Ovary (tissue), 9 donors: ENCODE data around the gene GRIK4. TPM values are rescaled to one million over a fixed set of nuclear protein-coding genes. Genes with fewer than 3 reads are reported as not detected.
A peak's percentile ranks its signal among the peaks of the same experiment; 100 is the strongest.

ENCODE experiments used
- DNase-seq, 5 donors: peaks; one replicate each; pipeline ENCODE4 v3.0.0-alpha.2; 2019 to 2020
- H3K27ac ChIP-seq, 2 donors: fragments of 200-600 bp; one replicate each; pipeline versions ENCODE4 v1.5.1 to v1.8.0; 2019 to 2022
- H3K27me3 ChIP-seq: fragments of 200-600 bp; one replicate; pipeline ENCODE4 v1.8.0; 2022
- H3K36me3 ChIP-seq: fragments of 200-600 bp; sonication (generic); one replicate; pipeline ENCODE4 v1.5.1; 2019
- H3K4me1 ChIP-seq: one replicate; pipeline ENCODE4 v1.8.1; 2013; ENCODE audit warnings: mild to moderate bottlenecking, moderate library complexity; ENCODE audit not compliant: insufficient read depth
- H3K4me3 ChIP-seq: fragments of 200-600 bp; sonication (generic); one replicate; pipeline ENCODE4 v1.5.1; 2017
- H3K9me3 ChIP-seq, 2 donors: fragments of 200-600 bp in 1 of 2; sonication (generic) in 1 of 2; one replicate each; pipeline versions ENCODE4 v1.5.1 to v1.8.1; 2013 to 2019; ENCODE audit warnings: mild to moderate bottlenecking in 1 of 2, moderate library complexity in 1 of 2
- CTCF ChIP-seq, 3 donors: fragments of 450-650 bp in 2 of 3; fragments of 200-600 bp in 1 of 3; IDR thresholded peaks; one replicate each; pipeline versions ENCODE4 v1.5.1 to v1.8.0; 2016 to 2022; ENCODE audit warnings: antibody characterized with exemption in 3 of 3, mild to moderate bottlenecking in 1 of 3
- EP300 ChIP-seq: sonication (generic); formaldehyde crosslinking; IDR thresholded peaks from one replicate; pipeline ENCODE4 v1.6.1; 2017; ENCODE audit warnings: antibody characterized with exemption
- POLR2A ChIP-seq: fragments of 450-650 bp; IDR thresholded peaks from one replicate; pipeline ENCODE4 v1.6.1; 2017; ENCODE audit warnings: antibody characterized with exemption, mild to moderate bottlenecking, moderate library complexity
- WGBS, 3 donors: extraction: QIAGEN DNeasy Blood & Tissue Kit in 1 of 3; methylation state at CpG; one replicate each; pipeline versions ENCODE4 v1.1.5 to v1.1.7; 2013 to 2017; 5-methylcytosine and 5-hydroxymethylcytosine counted together
- intact Hi-C, 4 donors: fragments of 100-400 bp; cut with DNase I; formaldehyde crosslinking; loops; one replicate each; pipeline versions ENCODE4 v1.11.0 to v1.15.1; 2022 to 2023
- polyA plus RNA-seq, 2 donors: library from polyadenylated mRNA; stranded (reverse); fragments of 200-250 nt in 1 of 2; fragments of 350-450 nt in 1 of 2; fragmentation: Illumina TruSeq in 1 of 2; extraction: RNeasy Lipid Tissue Mini Kit (QIAGEN cat#74804) in 1 of 2; gene quantifications; one replicate each; pipeline ENCODE4 v1.2.3, GENCODE V29; 2013 to 2014
- total RNA-seq, 7 donors: library from RNA; depleted of rRNA in 2 of 7; stranded (reverse); fragments of >200 nt in 2 of 7; fragmentation: NEBNext Ultra II Directional in 3 of 7; extraction: Animal tissue kit (Norgen Biotek cat#: 25700) in 3 of 7; gene quantifications; one replicate each; pipeline versions ENCODE4 v1.1.0 to v1.2.4, GENCODE V29; 2016 to 2023
- donor health status: DM: no; HTN: no; CAD: no; lungs with moderate emphysema.
- donor health status: DM: no; HTN: no; CAD: no.
- donor health status: Bipolar disorder and iron deficiency.
- donor health status: DM: yes; HTN: yes; CAD: no.
- donor health status: DM: no; HTN: no; CAD: no.
- donor health status: DM: yes; HTN: yes; CAD: no.

Gene GRIK4
- total and polyA plus RNA-seq, 9 donors, result 1.3 to 13.4 (median 2.3) TPM

GRCh38 chr11:120519474-120519873, 7.9 kb downstream of the GRIK4 start:
- H3K36me3 ChIP-seq, result no peaks in the 10 kb centered on the region
- no peak overlapping the region for H3K27ac ChIP-seq
- H3K27me3 ChIP-seq, result no peaks in the 10 kb centered on the region
- TF ChIP-seq EP300 (no peak), POLR2A (no peak), CTCF (IDR thresholded peaks at IDR 0.05) (no peak)
- no peak for DNase-seq
- 97 to 100% (median 98%) methylated on average over 3 of the region's 3 CpGs for WGBS, 3 donors
- intact Hi-C loops, result loop anchor here in 3 of 4 donors (10.0 kb wide), 6 partner anchors 195 to 675 kb away; no protein-coding TSS in a partner anchor
- H3K9me3 ChIP-seq, result no peaks in the 10 kb centered on the region
- no peak overlapping the region for H3K4me3 ChIP-seq
- H3K4me1 ChIP-seq, result peaks cover 15% of the 10 kb centered on the region

GRCh38 chr11:120520091-120520822, 8.7 kb downstream of the GRIK4 start:
- peak in 2 of 5 donors; percentile 12 to 22 for DNase-seq
- Histone ChIP-seq H3K9me3 (no peaks in the 10 kb centered on the region), H3K27ac (no peak overlapping the region), H3K36me3 (no peaks in the 10 kb centered on the region), H3K27me3 (no peaks in the 10 kb centered on the region), H3K4me3 (no peak overlapping the region), H3K4me1 (peaks cover 15% of the 10 kb centered on the region)
- intact Hi-C loops, result no loop called here
- TF ChIP-seq CTCF (IDR thresholded peaks at IDR 0.05), result no peak
- 94 to 98% (median 95%) methylated on average over 16 of the region's 16 CpGs for WGBS, 3 donors

- no peak for TF ChIP-seq EP300
- DNase-seq, result no peak
- intact Hi-C loops, result no loop called here
- H3K27me3 ChIP-seq, result no peaks in the 10 kb centered on the region
- no peak overlapping the region for H3K27ac ChIP-seq
- WGBS, 3 donors, result 92 to 96% (median 96%) methylated on average over 7 of the region's 7 CpGs
- H3K4me3 ChIP-seq, result no peak overlapping the region
- H3K4me1 ChIP-seq, result peaks cover 15% of the 10 kb centered on the region
- no peaks in the 10 kb centered on the region for H3K36me3 ChIP-seq
- H3K9me3 ChIP-seq, result no peaks in the 10 kb centered on the region
These were observed 9.6 kb downstream of the GRIK4 start for GRCh38 chr11:120521176-120521575.

DNA sequence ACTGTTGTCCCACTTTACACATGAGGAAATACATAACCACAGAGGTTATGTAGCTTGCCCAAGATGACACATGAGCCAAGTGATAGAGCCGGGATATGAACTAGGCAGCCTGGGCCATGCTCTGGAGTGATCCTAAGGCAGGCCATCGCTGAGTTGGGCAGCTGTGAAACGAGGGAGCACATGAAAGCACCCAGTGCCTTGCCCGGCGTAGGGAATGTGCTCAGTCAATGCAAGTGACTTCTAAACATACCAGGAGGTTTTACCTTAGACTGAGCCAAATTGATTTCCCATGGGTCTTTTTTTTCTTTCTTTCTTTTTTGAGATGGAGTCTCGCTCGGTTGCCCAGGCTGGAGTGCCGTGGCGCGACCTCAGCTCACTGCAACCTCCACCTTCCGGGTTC, 10.5 kb downstream of the GRIK4 start:
- intact Hi-C loops, result no loop called here
- H3K27ac ChIP-seq, result no peak overlapping the region
- no peaks in the 10 kb centered on the region for H3K36me3 ChIP-seq
- H3K4me1 ChIP-seq, result peaks cover 15% of the 10 kb centered on the region
- TF ChIP-seq POLR2A (no peak), CTCF (IDR thresholded peaks at IDR 0.05) (no peak), EP300 (no peak)
- no peak overlapping the region for H3K4me3 ChIP-seq
- peak in 2 of 5 donors; percentile 12 to 24 for DNase-seq
- 94 to 98% (median 96%) methylated on average over 11 of the region's 11 CpGs for WGBS, 3 donors
- H3K9me3 ChIP-seq, result no peaks in the 10 kb centered on the region
- no peaks in the 10 kb centered on the region for H3K27me3 ChIP-seq

GRCh38 chr11:120522736-120523135, 11.2 kb downstream of the GRIK4 start:
- no peak for TF ChIP-seq CTCF (IDR thresholded peaks at IDR 0.05)
- TF ChIP-seq POLR2A, result no peak
- no peak for TF ChIP-seq EP300
- no peak overlapping the region for H3K27ac ChIP-seq
- no peaks in the 10 kb centered on the region for H3K36me3 ChIP-seq
- peak in 2 of 5 donors; percentile 19 to 28 for DNase-seq
- H3K4me1 ChIP-seq, result peaks cover 14% of the 10 kb centered on the region
- 69 to 83% (median 81%) methylated on average over 3 of the region's 3 CpGs for WGBS, 3 donors
- intact Hi-C loops, result no loop called here
- no peaks in the 10 kb centered on the region for H3K27me3 ChIP-seq
- H3K9me3 ChIP-seq, result no peaks in the 10 kb centered on the region
- no peak overlapping the region for H3K4me3 ChIP-seq
